ENCODE data around the gene ITGA6. TPM values are rescaled to one million over a fixed set of nuclear protein-coding genes. Genes with fewer than 3 reads are reported as not detected.

ITGA6 gene
- total RNA-seq, 1 experiment from 2014 or later, result 181 TPM

DNA sequence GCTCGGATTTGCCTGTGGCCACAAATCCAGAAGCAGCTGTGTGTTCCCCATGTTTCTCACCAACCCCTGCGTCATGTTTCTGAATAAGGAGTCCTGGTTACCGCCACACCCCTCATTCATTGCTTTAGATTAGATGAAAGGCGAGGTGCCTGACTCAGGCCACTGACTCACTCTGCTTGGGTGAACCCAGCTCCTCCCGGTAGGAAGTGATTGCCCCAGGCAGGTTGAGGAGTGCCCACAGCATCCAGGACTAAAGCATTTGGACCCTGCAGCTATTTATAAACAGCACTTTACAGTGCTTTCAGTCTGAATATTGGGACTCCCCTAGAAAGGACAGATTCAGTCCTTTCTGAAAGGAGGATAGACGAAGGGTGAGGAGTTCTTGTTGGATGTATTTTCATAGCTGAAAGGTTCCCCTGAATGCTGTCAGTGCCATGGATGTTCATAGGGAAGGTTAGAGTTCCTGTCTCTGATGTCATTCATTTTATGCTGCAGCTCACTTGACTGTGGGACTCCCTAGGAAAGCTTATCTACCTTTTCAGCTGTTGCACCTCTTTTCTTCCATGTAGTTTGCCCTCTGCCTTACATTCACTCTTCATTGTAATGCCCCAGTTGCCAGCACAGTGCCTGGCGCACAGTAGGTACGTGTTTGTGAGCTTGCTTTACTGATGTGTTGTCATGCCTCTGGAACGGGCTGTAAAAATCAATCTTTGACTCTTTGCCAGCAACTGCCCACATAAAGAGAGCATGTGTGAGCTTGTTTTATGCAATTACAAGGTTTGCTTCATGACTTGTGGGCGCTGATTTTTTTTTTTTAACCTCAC lies 14.9 kb downstream of the ITGA6 start:
- no peak overlapping the region for H2AFZ ChIP-seq (ENCODE audit: low read length)
- H3K4me2 ChIP-seq (ENCODE audit: low read length), result peak overlapping the region; percentile 61

GRCh38 chr2:172445851-172446250 lies 18.5 kb downstream of the ITGA6 start:
- BruUV-seq (replicated peaks), result no TSS peak
- H3K9ac ChIP-seq (ENCODE audit: low read length), result no peak overlapping the region
- peaks cover 88% of the 10 kb centered on the region for H3K79me2 ChIP-seq (ENCODE audit: low read length)
- no peak overlapping the region for H2AFZ ChIP-seq (ENCODE audit: low read length)
- H3K9me2 ChIP-seq (replicated peaks; ENCODE audit: low read length), result no peaks in the 10 kb centered on the region
- H3K9me3 ChIP-seq (ENCODE audit: low read length), result no peaks in the 10 kb centered on the region
- TF ChIP-seq CTCF (conservative IDR thresholded peaks at IDR 0.05; ENCODE audit: low read depth, low read length), result no peak
- no peak for TF ChIP-seq EZH2phosphoT487 (IDR thresholded peaks at IDR 0.05; ENCODE audit: borderline replicate concordance, low read length)
- no peak for TF ChIP-seq EZH2 (IDR thresholded peaks at IDR 0.05; ENCODE audit: low read length, unreplicated experiment)
- intact Hi-C loops (cut with micrococcal nuclease), result no loop called here
- POLR2A ChIA-PET (ENCODE audit: unreplicated experiment), result interaction anchor here (0.5 kb wide), 1 partner anchor 1207 kb away, joined by 3 read pairs; no protein-coding TSS in a partner anchor
- DNase-seq, result peak; percentile 22
- H3K4me3 ChIP-seq (ENCODE audit: low read length), result no peak overlapping the region
- H3K4me2 ChIP-seq (ENCODE audit: low read length), result 0 out of 2 replicates have a peak overlapping the region, but pooled peaks have one; percentile 36
- no peaks in the 10 kb centered on the region for H4K20me1 ChIP-seq (ENCODE audit: low read length)
- no peaks in the 10 kb centered on the region for H3K27me3 ChIP-seq (ENCODE audit: low read length)
- CTCF ChIA-PET, result interaction anchor here (0.7 kb wide), 1 partner anchor 16 kb away, joined by 4 read pairs; no protein-coding TSS in a partner anchor
- no peak overlapping the region for H3K27ac ChIP-seq (ENCODE audit: low read length)
- peaks cover 7% of the 10 kb centered on the region; the same call in 1 of the 2 replicates for H3K36me3 ChIP-seq (ENCODE audit: low read depth, low read length)
- H3K4me1 ChIP-seq (ENCODE audit: insufficient read depth, low read length), result peaks cover 75% of the 10 kb centered on the region
- no peak for ATAC-seq
- H3F3A ChIP-seq (ENCODE audit: low read length, unreplicated experiment), result peaks cover 15% of the 10 kb centered on the region

More for the DNA sequence above, 14.9 kb downstream of the ITGA6 start:
- TSS peak; percentile 38 for BruUV-seq (replicated peaks)
- peak overlapping the region; percentile 79 for H3K9ac ChIP-seq (ENCODE audit: low read length)
- intact Hi-C loops (cut with micrococcal nuclease), result loop anchor here (1.0 to 5.0 kb wide), 3 partner anchors 22 to 190 kb away; no protein-coding TSS in a partner anchor
- H3K4me3 ChIP-seq (ENCODE audit: low read length), result peak overlapping the region; percentile 47
- CTCF ChIA-PET, result interaction anchor here (0.6 to 3.0 kb wide), 4 partner anchors 11 to 20 kb away, joined by 3 to 17 read pairs (median 7); partner anchors contain the start of gene ITGA6
- TF ChIP-seq CTCF (conservative IDR thresholded peaks at IDR 0.05; ENCODE audit: low read depth, low read length) (no peak), EZH2phosphoT487 (IDR thresholded peaks at IDR 0.05; ENCODE audit: borderline replicate concordance, low read length) (no peak), EZH2 (IDR thresholded peaks at IDR 0.05; ENCODE audit: low read length, unreplicated experiment) (no peak)
- peaks cover 85% of the 10 kb centered on the region for H3K79me2 ChIP-seq (ENCODE audit: low read length)
- POLR2A ChIA-PET (ENCODE audit: unreplicated experiment), result interaction anchor here (0.6 to 1.1 kb wide), 5 partner anchors 9 to 189 kb away, joined by 3 to 6 read pairs (median 4); partner anchors contain the start of gene ITGA6
- ATAC-seq, result peak; percentile 81
- H3K9me2 ChIP-seq (replicated peaks; ENCODE audit: low read length), result no peaks in the 10 kb centered on the region
- H3K4me1 ChIP-seq (ENCODE audit: insufficient read depth, low read length), result peaks cover 77% of the 10 kb centered on the region
- H3K27ac ChIP-seq (ENCODE audit: low read length), result peak overlapping the region; percentile 97
- H3K27me3 ChIP-seq (ENCODE audit: low read length), result no peaks in the 10 kb centered on the region
- H3K9me3 ChIP-seq (ENCODE audit: low read length), result no peaks in the 10 kb centered on the region
- no peaks in the 10 kb centered on the region for H4K20me1 ChIP-seq (ENCODE audit: low read length)
- DNase-seq, result peak; percentile 99
- H3K36me3 ChIP-seq (ENCODE audit: low read depth, low read length), result peaks cover 7% of the 10 kb centered on the region; the same call in 1 of the 2 replicates
- H3F3A ChIP-seq (ENCODE audit: low read length, unreplicated experiment), result peaks cover 37% of the 10 kb centered on the region
